Endodermal cell (in vitro differentiated cells): ENCODE data around the gene CCL3. TPM values are rescaled to one million over a fixed set of nuclear protein-coding genes. Genes with fewer than 3 reads are reported as not detected.

Experiments
- DNase-seq: peaks from one replicate; pipeline ENCODE4 v3.0.0-alpha.2; 2017
- H3K27ac ChIP-seq: 2 replicates; pipeline ENCODE4 v1.5.1; 2013; ENCODE audit warnings: mild to moderate bottlenecking, low read depth, low read length, moderate library complexity
- H3K27me3 ChIP-seq: 2 replicates; pipeline ENCODE4 v1.6.1; 2013; ENCODE audit warnings: mild to moderate bottlenecking, low read length, moderate library complexity; ENCODE audit not compliant: insufficient read depth, control insufficient read depth, poor library complexity, severe bottlenecking
- H3K36me3 ChIP-seq: 2 replicates; pipeline ENCODE4 v1.7.0; 2013; ENCODE audit warnings: mild to moderate bottlenecking, low read length, moderate library complexity; ENCODE audit not compliant: control insufficient read depth, insufficient read depth
- H3K4me1 ChIP-seq: one replicate; pipeline ENCODE4 v1.7.0; 2013; ENCODE audit warnings: low read length; ENCODE audit not compliant: control insufficient read depth, insufficient read depth
- H3K4me3 ChIP-seq: 2 replicates; pipeline ENCODE4 v1.5.1; 2013; ENCODE audit warnings: mild to moderate bottlenecking, low read length, moderate library complexity
- H3K9ac ChIP-seq: 2 replicates; pipeline ENCODE4 v1.6.1; 2013; ENCODE audit warnings: mild to moderate bottlenecking, low read length, moderate library complexity; ENCODE audit not compliant: poor library complexity, severe bottlenecking; ENCODE audit errors: extremely low read depth
- H3K9me3 ChIP-seq: 2 replicates; pipeline ENCODE4 v1.6.1; 2013; ENCODE audit warnings: mild to moderate bottlenecking, low read length, moderate library complexity; ENCODE audit not compliant: control insufficient read depth
- H3K27ac Mint-ChIP-seq: 2 replicates; pipeline ENCODE4 v1.8.0; 2020; ENCODE audit warnings: mixed read lengths
- H3K27me3 Mint-ChIP-seq: 2 replicates; pipeline ENCODE4 v1.8.0; 2021; ENCODE audit warnings: mild to moderate bottlenecking, mixed read lengths; ENCODE audit not compliant: insufficient read depth
- H3K36me3 Mint-ChIP-seq: 2 replicates; pipeline ENCODE4 v1.8.0; 2020; ENCODE audit warnings: low read depth, mixed read lengths
- H3K4me1 Mint-ChIP-seq: 2 replicates; pipeline ENCODE4 v1.8.0; 2020; ENCODE audit warnings: mixed read lengths
- H3K4me3 Mint-ChIP-seq: 2 replicates; pipeline ENCODE4 v1.8.0; 2020; ENCODE audit warnings: mild to moderate bottlenecking, moderate library complexity, mixed read lengths
- H3K9me3 Mint-ChIP-seq: 2 replicates; pipeline ENCODE4 v1.8.0; 2020; ENCODE audit warnings: mild to moderate bottlenecking, mixed read lengths
- CTCF ChIP-seq: fragments of 200-600 bp; sonication (generic); conservative IDR thresholded peaks from 2 replicates; pipeline ENCODE4 v1.5.0; 2021; ENCODE audit warnings: antibody characterized with exemption, mild to moderate bottlenecking
- WGBS, 2 experiments: methylation state at CpG; one replicate each; pipeline versions ENCODE4 v1.1.5 to v1.1.7; 2013; ENCODE audit warnings: missing lambda C conversion rate in 2 of 2, mixed read lengths in 1 of 2; ENCODE audit not compliant: insufficient coverage in 1 of 2, insufficient read length in 1 of 2; 5-methylcytosine and 5-hydroxymethylcytosine counted together
- total RNA-seq, 2 donors: library from RNA; stranded (reverse); fragmentation: NEBNext Ultra II Directional in 1 of 2; extraction: Animal tissue kit (Norgen Biotek cat#: 25700) in 1 of 2; gene quantifications; 2 replicates in 1 of 2; 3 replicates in 1 of 2; pipeline ENCODE4 v1.2.1, GENCODE V29; 2021

CCL3 gene
- total RNA-seq, 2 donors from 2014 or later: not detected

DNA sequence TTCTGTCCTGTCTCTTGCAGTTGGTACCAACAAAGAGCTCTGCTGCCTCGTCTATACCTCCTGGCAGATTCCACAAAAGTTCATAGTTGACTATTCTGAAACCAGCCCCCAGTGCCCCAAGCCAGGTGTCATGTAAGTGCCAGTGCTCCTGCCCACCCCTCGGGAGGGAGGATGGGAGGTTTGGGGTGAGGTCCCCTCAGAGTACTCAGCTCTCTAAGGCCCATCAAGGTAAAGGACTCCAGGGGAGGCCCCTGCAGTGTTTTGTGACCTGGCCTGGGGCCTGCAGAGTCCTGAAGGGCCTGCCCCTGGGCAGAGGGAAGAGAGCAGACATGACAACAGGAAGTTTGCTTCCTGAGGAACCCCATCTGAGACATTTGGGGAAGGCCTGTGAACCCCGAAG is 19.5 kb downstream of the CCL3 start:
- H3K4me3 Mint-ChIP-seq: no peak overlapping the region
- no peaks in the 10 kb centered on the region for H3K27me3 Mint-ChIP-seq
- no peak overlapping the region for H3K4me3 ChIP-seq
- H3K36me3 Mint-ChIP-seq: no peaks in the 10 kb centered on the region
- H3K27ac Mint-ChIP-seq: no peak overlapping the region
- 77 to 100% methylated on average over 2 to 3 of the region's 3 CpGs for WGBS, 2 experiments
- H3K4me1 Mint-ChIP-seq: no peaks in the 10 kb centered on the region
- H3K36me3 ChIP-seq: no peaks in the 10 kb centered on the region
- TF ChIP-seq CTCF: no peak
- H3K27me3 ChIP-seq: peaks cover 6% of the 10 kb centered on the region
- no peaks in the 10 kb centered on the region for H3K4me1 ChIP-seq
- H3K9ac ChIP-seq: no peak overlapping the region
- DNase-seq: no peak
- H3K9me3 ChIP-seq: no peaks in the 10 kb centered on the region
- H3K27ac ChIP-seq: no peak overlapping the region
- no peaks in the 10 kb centered on the region for H3K9me3 Mint-ChIP-seq

DNA sequence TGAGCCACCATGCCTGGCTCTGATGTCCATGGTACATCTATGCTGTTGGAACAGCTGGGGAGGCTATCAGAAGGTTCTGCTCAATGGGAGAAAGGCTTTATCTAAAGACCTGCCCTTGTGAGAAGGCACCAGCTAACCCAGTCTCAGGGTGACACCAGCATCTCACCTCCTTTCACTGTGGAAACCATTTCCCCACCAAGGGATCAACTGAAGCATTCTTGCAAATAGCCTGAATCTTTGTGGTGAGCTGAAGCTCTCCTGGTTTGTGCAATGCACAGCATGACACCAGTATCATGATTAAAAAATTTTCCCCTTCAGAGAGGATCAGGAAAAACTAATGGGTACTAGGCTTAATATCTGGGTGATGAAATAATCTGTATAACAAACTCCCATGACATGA is 20.8 kb downstream of the CCL3 start:
- Mint-ChIP-seq H3K4me3 (no peak overlapping the region), H3K36me3 (no peaks in the 10 kb centered on the region), H3K27ac (no peak overlapping the region), H3K27me3 (no peaks in the 10 kb centered on the region), H3K9me3 (no peaks in the 10 kb centered on the region), H3K4me1 (no peaks in the 10 kb centered on the region)
- no peak overlapping the region for H3K4me3 ChIP-seq
- no peaks in the 10 kb centered on the region for H3K36me3 ChIP-seq
- H3K9ac ChIP-seq: no peak overlapping the region
- no peaks in the 10 kb centered on the region for H3K9me3 ChIP-seq
- TF ChIP-seq CTCF: no peak
- H3K27me3 ChIP-seq: peaks cover 5% of the 10 kb centered on the region
- H3K27ac ChIP-seq: no peak overlapping the region
- DNase-seq: no peak
- no peaks in the 10 kb centered on the region for H3K4me1 ChIP-seq

GRCh38 chr17:36068524-36068923 is 21.4 kb downstream of the CCL3 start:
- Histone ChIP-seq H3K27ac (no peak overlapping the region), H3K9me3 (no peaks in the 10 kb centered on the region), H3K9ac (no peak overlapping the region), H3K4me3 (no peak overlapping the region), H3K36me3 (no peaks in the 10 kb centered on the region), H3K4me1 (no peaks in the 10 kb centered on the region), H3K27me3 (no peaks in the 10 kb centered on the region)
- H3K9me3 Mint-ChIP-seq: no peaks in the 10 kb centered on the region
- no peaks in the 10 kb centered on the region for H3K27me3 Mint-ChIP-seq
- WGBS, 2 experiments: 89 to 93% methylated on average over 3 of the region's 3 CpGs
- no peaks in the 10 kb centered on the region for H3K36me3 Mint-ChIP-seq
- no peak overlapping the region for H3K27ac Mint-ChIP-seq
- no peak for DNase-seq
- no peak for TF ChIP-seq CTCF
- no peak overlapping the region for H3K4me3 Mint-ChIP-seq
- H3K4me1 Mint-ChIP-seq: no peaks in the 10 kb centered on the region
